Activated CD4-positive, CD25-positive, alpha-beta regulatory T cell treated with anti-CD3 and anti-CD28 coated beads, Interleukin-2, amount 50 U/mL, for 72 hours (primary cell): ENCODE data around the gene TSNAX.
A peak's percentile ranks its signal among the peaks of the same experiment; 100 is the strongest.
"Not testable (repeated sequence)": the region's sequence is repeated elsewhere in the genome, so short reads cannot be mapped to it uniquely, and the experiment has no call there.

Experiments used
- DNase-seq: peaks from one replicate; pipeline ENCODE4 v3.0.0; 2021

Gene TSNAX, protein sequence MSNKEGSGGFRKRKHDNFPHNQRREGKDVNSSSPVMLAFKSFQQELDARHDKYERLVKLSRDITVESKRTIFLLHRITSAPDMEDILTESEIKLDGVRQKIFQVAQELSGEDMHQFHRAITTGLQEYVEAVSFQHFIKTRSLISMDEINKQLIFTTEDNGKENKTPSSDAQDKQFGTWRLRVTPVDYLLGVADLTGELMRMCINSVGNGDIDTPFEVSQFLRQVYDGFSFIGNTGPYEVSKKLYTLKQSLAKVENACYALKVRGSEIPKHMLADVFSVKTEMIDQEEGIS

DNA sequence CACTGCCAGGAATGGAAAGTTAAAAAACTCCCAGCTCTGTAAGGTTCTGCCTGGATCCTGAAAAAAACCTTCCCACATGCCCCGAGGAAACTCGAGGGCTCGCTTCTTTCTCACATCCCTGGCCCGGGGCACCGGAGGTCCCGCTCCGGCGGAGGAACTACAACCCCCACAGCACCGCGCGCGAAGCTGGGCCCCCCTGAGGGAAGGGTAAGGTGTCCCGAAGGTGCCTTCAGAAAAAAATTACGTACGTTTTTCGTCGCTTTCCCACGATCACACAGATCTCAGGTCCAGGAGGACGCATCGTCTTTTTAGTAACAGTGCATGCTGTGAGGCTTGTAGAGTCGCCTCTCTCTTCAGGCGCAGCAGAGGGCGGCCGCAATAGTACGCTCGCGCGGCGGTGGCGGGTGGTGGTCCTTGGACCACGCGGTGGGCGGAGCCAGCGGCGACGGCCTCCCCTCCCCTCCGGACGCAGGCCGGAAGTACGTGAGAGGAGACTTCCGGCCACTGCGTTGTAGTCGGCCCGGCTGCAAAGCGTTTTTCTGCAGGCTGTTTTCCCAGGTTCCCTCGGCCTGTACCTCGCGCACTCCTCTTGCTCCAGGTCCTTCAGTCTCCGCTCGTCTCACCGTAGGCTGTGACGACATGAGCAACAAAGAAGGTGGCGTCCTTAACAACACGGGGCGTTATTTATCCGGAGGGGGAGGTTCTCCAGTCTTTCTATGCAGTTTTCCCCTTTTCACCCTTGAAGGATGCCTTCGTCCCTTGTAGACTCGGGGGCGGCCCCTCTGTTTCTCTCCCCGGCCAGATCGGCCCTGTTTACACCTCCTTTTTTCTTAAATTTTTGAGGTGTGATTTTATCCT is at the start of gene TSNAX:
Gene TSNAX (plus strand): TSS at position 498 of the 858 bp plus-strand sequence. CDS start 142 bp downstream, at position 640.
- peak; percentile 89 for DNase-seq

DNA sequence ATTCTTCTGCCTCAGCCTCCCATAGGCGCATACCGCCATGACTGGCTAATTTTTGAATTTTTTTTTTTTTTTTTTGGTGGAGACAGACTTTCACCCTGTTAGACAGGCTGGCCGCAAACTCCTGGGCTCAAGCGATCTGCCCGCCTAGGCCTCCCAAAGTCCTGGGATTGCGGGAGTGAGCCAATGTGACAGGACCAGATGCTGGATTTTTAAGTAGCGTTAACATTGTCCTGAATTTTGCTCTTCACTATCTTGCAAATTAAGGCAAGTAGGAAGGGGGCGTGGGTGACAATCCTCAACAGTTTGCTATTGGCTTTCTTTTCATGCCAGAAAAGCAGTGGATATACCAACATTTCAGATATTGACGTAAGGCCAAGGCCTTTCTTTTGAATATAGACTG is 49.7 kb upstream of the TSNAX start:
- no peak for DNase-seq

DNA sequence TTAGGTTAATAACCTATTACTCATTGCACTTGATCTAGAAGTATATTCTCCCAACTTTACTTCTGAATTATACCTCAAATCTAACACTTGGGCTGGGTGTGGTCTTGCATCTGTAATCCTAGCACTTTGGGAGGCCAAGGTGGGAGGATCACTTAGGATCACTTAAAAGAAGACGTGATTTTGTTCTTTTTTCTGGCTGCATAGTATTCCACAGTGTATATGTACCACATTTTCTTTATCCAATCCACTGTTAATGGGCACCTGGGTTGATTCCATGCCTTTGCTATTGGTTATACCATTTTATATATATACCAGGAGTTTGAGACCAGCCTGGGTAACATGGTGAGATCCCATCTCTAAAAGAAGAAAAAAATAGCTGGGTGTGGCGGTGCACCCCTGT is 48.5 kb upstream of the TSNAX start:
- no peak for DNase-seq

DNA sequence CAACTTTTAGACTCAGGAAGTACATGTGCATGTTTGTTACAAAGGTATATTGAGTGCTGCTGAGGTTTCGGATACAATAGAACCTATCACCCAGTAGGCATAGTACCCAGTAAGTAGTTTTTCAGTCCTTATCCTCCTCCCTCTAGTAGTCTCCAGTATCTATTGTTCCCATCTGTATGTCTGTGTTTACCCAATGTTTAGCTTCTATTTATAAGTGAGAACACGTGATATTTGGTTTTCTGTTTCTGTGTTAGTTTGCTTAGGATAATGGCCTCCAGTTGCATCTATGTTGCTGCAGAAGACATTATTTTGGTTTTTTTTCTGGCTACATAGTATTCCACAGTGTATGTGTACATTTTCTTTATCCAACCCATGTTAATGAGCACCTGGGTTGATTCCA is 47.2 kb upstream of the TSNAX start:
- DNase-seq = no peak

DNA sequence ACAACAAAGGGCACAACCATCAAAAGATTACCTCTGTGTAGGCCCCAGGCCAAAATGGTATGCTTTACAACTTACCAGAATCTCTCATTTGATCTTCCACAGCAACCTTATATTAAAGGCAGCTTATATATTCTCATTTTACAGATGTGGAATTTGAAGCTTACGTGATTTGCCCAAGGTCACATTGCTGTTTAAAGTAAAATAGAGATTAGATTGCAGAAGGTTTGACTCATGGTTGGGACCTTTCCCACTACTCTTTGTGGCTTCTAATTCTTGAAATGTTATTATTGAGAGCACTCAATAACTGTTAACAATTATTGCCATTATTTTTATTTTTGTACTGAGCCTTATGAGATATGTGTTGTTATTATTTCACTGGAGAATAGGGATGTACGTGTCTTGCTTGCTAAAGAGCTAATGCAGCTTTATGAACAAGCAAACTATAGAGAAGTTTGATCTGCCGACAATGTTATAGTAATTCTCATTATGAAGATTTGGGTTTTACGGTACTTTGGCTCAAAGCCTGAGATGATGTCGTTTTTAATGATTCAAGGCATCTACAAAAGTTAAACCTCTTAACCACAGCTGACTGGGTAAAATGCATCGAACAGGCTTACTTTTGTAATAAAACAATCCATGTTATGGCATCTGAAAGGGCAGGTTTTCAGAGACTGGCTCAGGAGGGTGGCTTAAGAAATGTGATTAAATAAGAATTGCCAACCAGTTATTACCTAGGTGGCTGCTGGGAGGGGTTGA is 43.3 kb upstream of the TSNAX start:
- DNase-seq = no peak

DNA sequence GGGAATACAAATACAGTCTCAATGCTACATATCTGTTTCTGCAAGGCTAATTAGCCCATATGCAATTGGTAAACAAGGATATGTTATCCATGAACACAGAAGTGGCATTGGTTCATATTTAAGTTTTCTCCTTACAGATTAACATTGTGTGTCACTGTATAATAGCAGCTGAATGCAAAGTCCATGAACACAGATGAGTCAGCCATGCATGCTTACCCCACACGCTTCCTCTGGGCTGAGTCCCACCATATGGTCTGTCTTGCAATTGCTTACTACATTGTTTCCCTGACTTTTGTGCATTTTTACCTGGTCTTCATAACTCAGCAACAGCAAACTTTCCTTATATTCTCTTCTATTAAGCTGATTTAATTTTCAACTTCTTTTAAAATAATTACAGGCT is 41.5 kb upstream of the TSNAX start:
- no peak for DNase-seq

DNA sequence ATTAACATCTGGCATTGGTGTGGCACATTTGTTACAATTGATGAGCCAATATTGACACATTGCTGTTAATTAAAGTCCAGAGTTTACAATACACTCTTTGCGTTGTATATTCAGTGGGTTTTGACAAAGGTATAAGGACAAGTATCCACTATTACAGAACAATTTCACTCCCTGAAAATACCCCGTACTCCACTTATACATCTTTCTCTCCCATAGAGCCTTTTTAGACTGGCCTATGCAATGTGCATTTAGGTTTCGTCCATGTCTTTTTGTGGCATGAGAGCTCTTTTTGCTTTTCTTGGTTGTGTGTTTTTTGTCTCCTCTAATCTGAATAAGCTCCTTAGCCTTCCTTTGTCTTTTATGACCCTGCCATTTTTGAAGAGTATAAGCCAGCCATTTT is 40.6 kb upstream of the TSNAX start:
- no peak for DNase-seq

DNA sequence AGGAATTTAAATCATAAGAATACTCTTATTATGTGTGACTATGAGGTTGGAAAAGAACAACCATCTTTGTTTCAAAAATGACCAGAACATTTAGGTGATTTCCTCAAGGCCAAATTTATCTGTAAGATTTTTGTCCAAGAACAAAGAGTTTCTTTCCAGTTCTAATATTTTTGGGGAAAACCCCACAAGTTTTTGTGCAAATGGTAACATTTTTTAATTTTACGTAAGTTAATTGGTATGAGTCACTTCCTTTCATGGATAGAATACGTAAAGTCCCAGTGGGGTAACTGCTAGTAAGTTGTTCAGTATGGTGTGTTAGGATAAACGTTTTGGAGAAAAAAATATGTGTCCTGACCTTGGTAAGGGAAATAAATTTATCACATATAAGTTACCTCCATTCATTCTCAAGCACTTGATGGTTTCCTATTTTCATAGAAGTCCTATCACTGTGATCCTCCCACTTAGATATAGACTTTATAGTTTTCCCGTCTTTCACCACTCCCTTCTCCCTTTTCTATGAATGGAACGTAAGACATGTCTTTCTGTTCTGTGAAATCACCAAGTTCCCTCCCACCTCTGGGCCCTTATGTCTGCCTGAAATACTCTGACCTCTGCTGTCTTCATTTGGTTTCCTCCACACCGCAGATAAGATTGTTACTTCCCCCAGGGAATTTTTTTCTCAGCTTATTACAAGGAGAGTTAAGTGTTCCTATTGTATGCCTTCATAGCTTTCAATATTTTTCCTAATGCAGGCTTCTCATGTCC is 34.9 kb upstream of the TSNAX start:
- DNase-seq = no peak

DNA sequence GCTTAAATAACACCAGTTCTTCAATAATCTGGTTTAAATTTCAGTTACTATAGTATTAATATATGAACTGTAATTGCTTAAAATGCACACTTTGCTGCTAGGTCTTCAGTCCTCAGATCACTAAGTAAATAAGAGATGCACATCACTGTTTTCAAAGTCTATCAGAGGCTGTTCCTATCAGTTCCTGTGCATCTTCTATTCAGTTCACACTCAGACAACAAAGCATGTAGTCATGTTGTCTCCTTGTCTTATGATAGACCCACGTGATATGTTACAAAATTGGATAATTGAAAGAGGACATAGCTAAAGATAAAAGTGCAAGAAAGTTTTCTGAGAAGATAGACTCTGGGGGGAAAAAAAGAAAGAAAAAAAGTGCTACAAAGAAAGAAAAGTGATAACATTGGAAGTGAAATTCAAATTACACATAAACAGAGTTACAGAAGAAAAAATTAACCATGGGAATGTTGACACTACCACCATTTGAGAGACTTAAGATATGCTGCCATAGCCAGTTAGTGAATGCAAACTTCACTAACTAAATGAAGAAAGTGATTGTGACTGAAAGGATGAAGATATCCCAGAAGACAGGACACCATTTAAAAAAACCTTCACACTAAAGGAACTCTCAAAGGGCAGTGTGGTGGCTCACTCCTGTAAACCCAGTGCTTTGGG is 33.9 kb upstream of the TSNAX start:
- no peak for DNase-seq

DNA sequence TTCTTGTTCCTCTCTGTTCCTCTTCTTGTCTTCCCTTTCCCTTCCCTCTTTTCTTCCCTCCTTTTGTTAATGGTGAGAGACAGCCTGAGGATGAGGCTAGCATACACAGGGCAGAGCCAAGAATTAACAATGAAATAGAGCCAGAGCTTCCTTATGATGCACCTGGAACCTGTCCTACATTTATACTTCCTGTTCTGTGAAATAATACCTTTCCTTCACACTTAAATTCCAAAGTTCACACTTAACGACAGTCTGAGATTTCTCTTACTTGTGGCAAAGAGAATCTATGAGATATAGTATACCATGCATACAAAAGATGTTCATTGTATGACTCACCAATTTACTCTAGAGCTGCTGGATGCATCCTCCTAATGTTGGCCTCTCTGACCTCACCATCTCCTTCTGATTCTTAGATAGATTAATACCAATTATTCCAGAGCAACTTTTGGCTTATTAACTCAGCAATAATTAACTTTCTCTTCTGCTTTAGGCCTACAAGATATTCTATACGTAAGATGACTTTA is 30.8 kb upstream of the TSNAX start:
- no peak for DNase-seq

DNA sequence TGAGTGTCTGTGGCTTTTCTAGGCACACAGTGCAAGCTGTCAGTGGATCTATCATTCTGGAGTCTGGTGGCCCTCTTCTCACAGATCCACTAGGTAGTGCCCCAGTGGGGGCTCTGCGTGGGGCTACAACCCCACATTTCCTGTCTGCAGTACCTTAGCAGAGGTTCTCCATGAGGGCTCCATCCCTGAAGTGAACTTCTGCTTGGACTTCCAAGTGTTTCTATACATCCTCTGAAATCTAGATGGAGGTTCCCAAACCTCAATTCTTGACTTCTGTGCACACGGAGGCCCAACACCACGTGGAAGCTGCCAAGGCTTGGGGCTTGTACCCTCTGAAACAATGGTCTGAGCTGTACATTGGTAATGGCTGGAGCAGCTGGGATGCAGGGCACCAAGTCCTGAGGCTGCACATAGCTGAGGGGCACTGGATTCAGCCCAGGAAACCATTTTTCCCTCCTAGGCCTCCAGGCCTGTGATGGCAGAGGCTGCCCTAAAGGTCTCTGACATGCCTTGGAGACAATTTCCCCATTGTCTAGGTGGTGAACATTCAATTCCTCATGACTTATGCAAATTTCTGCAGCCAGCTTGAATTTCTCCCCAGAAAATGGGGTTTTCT is 29.2 kb upstream of the TSNAX start:
- no peak for DNase-seq

DNA sequence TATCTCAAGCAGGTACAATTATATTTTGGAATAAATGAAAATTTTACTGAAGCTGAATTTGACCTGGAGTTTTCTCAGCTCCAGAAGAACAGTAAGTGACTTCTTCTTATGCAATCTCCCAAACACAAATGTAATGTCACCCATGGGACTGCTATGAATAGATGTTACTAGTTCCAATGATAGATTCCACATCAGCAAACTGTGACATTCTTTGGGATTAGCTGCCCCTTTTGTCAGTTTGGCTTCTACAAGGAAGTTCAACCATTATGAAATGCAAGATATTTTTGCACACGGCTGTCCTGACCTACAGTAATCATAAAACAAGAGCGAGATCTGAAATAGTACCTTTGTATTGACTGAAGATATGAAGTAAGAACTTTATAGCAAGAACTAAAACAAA is 27.8 kb upstream of the TSNAX start:
- DNase-seq = no peak

DNA sequence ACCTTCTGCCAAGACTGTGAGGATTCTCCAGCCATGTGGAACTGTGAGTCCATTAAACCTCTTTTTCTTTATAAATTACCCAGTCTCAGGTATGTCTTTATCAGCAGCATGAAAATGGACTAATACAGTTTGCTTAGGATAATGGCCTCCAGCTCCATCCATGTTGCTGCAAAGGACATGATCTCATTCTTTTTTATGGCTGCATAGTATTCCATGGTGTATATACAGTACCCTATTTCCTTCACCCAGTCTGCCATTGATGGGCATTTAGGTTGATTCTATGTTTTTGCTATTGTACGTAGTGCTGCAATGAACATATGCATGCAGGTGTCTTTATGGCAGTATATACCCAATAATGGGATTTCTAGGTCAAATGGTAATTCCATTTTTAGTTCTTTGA is 25.3 kb upstream of the TSNAX start:
- DNase-seq = not testable (repeated sequence)

DNA sequence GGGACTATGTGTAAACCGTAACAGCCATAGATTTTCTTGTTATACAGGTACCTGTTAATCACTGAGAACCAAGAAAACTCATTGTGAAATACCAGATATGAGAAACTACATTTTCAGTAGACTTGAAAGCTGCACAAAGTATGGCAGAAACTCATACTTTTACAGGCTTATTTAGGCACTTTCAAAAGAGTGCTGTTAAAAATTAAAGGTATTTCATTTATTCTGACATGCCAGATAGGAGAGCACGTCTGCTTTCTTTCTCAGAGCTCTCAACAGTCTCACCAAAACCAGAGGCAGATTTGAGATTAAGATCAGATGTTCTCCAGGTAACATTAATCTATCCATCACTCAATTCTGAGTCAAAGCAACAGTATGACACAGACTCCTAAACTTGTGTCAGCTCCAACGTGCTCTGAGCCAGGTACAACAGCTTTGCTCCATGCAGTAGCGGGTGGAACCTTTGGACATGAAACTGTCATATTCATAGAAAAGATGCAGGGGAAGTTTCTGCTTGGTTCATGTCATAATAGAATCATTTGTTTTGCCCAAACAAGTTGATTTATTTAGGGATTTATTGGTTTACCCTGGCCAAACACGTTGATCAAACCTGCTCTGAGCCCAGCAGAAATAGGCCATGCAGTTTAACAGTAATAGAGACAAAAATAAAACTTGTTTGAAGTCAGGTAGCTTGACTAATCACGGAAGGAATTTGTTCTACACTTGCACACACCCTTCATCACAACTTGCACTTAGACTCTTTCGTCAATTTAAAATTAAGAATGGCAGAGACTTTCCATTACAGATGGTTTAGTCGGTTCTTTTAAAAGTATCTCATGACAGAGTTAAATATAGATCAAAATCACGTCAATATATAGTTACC is 20.8 kb upstream of the TSNAX start:
- no peak for DNase-seq

DNA sequence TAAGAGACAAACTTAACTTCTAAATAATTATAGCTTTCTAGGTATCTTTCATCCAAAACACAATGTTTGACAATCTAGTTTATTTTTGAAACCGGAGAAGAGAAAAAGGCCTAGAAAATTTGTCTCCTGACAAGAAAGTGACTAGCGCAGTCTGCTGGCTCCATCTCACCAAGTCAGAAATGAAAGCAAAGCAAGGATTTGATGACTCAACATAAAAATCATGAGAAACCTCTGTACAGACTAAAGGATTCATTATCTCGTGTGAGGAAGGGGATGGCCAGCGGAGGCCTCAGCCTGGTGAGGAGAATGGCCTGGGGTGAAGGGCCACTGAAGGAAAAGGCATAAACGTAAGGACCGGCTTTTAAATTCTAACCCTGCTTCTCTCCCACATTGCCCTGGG is 20.0 kb upstream of the TSNAX start:
- no peak for DNase-seq

DNA sequence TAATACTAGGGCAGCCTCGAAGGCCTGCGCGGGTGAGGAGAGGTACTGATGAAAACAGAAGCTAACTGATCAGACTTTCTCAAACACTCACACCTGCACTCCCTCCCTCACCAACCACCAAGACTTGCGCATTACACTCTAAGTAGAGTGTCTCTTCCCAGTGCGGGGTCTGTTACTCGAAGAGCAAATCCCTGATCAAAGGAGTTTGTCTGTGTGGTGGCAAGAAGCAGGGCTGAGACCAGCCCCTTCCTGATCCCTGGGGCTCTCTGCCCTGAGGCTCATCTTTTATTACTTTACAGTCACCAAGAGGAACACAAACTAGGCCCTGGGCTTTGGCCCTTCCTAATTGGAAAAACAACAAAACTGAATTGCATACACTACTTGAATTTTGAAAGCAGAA is 19.5 kb upstream of the TSNAX start:
- no peak for DNase-seq

DNA sequence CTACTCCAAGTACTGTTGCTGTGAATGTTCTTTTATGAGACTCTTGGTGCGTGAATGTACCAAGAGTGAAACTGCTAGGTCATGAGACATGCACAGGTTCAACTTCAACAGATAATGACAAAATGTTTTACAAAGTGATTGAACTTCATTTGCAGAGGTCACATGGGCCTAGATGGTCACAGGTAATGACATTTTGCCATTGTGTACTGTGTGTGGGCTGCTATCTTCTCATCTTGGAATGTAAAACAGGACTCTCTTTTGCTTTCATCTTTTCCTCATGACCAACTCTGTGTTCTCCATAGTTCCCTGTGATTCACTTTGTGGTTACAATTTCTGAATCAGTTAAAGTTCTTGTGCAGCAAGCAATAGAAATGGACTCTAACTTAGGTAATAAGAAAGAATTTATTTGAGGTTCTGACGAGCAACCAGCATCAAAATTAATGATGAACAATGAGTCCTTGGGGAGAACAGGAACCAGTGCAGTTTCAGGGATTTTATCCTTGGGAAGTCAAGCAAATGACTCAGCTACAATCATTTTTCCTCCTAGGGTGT is 16.2 kb upstream of the TSNAX start:
- DNase-seq = no peak

DNA sequence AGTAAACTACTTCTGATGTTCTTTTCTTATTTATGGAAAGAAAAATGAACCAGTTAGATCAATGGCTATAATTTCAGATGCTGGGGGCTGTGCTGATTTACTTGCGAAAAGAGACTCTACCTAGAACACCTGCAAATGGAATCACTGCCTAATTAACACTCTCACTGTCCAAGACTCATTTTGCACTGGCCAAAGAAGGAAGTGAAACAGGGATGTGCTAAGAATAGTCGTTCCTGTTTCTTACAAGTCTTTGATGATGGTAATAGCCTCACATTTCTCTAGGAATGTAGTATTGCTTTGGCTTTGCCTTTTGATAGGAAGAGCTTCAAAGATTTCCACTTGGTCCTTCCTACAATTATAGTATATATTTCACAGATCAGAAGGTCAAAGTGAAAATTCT is 12.7 kb upstream of the TSNAX start:
- no peak for DNase-seq

DNA sequence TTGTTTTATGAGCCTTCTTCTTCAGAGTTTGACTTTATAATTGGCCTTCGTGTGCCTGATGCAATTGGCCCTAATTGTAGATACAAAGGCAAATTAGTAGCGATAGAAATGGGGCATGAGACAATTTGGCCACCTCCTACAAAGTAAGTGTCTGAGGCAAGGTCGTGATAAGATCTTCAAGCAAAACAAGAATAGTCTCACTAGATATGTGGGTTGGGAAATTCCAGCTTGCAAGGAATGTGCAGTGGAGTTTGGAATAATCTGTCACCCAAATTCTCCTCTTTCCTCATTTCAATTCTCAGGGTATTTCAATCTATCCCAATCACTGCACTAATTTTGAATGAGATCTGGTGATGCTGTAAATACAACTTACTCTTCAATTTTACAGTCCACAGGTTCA is 11.4 kb upstream of the TSNAX start:
- DNase-seq = no peak

DNA sequence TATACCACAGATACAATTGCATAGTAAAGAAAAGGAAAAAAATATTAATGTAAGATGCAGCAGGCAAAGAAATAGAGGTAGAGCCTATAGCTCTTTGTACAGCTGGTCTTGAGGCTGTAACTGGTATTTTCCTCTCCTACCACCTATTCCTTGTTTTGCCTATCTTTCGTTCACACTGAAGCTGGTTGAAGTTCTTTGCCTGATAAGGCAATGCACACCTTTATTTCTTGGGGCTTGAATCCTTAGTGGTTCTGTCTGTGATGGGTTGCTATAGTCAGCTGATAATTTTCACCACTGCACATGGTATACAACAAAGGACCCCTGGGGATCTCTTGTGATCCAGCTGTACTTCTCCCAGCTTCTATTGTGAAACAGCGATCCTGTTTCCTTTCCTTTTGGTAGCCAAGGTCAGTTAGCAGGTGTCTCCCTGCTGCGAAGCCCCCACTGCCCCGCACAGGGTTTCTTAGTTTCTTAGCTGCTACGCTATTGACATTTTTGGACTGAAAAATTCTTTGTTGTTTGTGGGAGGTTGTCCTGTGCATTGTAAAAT is 9.9 kb upstream of the TSNAX start:
- no peak for DNase-seq
